ENCODE measurements around the gene GBA2. TPM values are rescaled to one million over a fixed set of nuclear protein-coding genes. Genes with fewer than 3 reads are reported as not detected.

Gene GBA2
- total and polyA plus RNA-seq, 11 donors: 52.1 to 96.2 (median 65.5) TPM

DNA sequence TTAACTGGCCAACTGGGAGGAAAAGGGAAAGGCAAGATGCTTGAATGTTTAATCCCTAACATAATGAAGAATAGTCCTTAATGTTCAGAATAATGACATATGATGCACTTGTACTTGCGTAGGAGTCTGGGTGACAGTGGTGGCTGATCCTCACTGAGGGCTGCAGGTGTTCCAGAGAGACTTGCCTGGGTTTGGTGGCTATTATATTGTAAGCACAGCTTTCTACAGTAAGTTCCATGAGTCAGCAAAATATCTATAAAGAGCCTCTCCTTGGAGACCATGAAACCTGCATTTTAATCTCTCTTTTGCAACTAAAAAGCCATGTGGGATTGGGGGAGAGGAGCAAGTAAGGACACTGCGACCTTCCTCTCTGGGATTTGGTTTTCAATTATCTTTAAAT, 40.5 kb upstream of the GBA2 start:
- Histone ChIP-seq H3K4me1 (peaks cover 0 to 41% (median 28%) of the 10 kb centered on the region in 12 donors), H3K27ac (no peak overlapping the region), H3K4me3 (no peak overlapping the region), H3K27me3 (peaks cover 0 to 7% (median 0%) of the 10 kb centered on the region in 9 donors), H3K9me3 (no peaks in the 10 kb centered on the region), H3K36me3 (peaks cover 0 to 4% (median 0%) of the 10 kb centered on the region in 9 donors)
- TF ChIP-seq POLR2A (IDR thresholded peaks at IDR 0.05) (no peak), CTCF (IDR thresholded peaks at IDR 0.05) (no peak)
- 86 to 95% (median 92%) methylated on average over 2 of the region's 2 CpGs for WGBS, 4 donors
- ATAC-seq (no peak), DNase-seq (no peak)
- intact Hi-C loops (cut with DNase I): loop anchor here in 2 of 10 donors (1.0 to 5.0 kb wide), 2 partner anchors 93 to 233 kb away; no protein-coding TSS in a partner anchor

- Histone ChIP-seq H3K4me1 (no peaks in the 10 kb centered on the region), H3K36me3 (peaks cover 0 to 4% (median 0%) of the 10 kb centered on the region in 9 donors), H3K27me3 (no peaks in the 10 kb centered on the region), H3K4me3 (no peak overlapping the region), H3K27ac (no peak overlapping the region), H3K9me3 (no peaks in the 10 kb centered on the region)
- ATAC-seq (no peak), DNase-seq (no peak)
- TF ChIP-seq CTCF (IDR thresholded peaks at IDR 0.05) (no peak), POLR2A (IDR thresholded peaks at IDR 0.05) (no peak)
- intact Hi-C loops (cut with DNase I): no loop called here
These were observed 34.4 kb upstream of the GBA2 start for GRCh38 chr9:35783418-35783817.

DNA sequence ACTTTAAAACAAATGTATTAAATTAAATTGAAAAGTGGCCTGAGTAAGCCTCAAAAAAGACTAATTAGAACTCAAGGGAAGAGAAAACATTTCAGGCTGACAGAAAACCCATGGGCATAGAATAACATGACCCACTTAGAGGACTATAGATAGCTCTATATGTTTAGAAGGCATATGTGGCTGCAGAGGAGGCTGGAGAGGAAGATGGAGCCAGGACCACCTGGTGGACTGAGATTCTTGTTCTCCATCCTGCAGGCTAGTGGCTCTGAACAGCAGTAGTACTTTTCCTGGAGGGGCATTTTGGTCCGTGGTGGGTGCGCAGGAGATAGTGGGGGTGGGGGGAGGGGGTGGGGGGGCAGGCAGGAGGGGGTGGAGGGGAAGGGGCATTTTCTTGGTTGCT, 32.0 kb upstream of the GBA2 start:
- Histone ChIP-seq H3K27me3 (no peaks in the 10 kb centered on the region), H3K27ac (no peak overlapping the region), H3K4me1 (peaks cover 0 to under 1% (median 0%) of the 10 kb centered on the region in 12 donors), H3K36me3 (no peaks in the 10 kb centered on the region), H3K9me3 (no peaks in the 10 kb centered on the region), H3K4me3 (no peak overlapping the region)
- 78 to 85% (median 83%) methylated on average over 2 of the region's 2 CpGs for WGBS, 4 donors
- ATAC-seq: no peak
- intact Hi-C loops (cut with DNase I): no loop called here
- TF ChIP-seq POLR2A (IDR thresholded peaks at IDR 0.05): no peak
- DNase-seq: no peak

- Histone ChIP-seq H3K27ac (no peak overlapping the region), H3K4me1 (peaks cover 0 to 11% (median 2%) of the 10 kb centered on the region in 12 donors), H3K27me3 (no peaks in the 10 kb centered on the region), H3K9me3 (no peaks in the 10 kb centered on the region), H3K4me3 (no peak overlapping the region), H3K36me3 (no peaks in the 10 kb centered on the region)
- WGBS, 4 donors: 88 to 93% (median 90%) methylated on average over 3 of the region's 3 CpGs
- DNase-seq (no peak), ATAC-seq (no peak)
- TF ChIP-seq CTCF (IDR thresholded peaks at IDR 0.05) (no peak), POLR2A (IDR thresholded peaks at IDR 0.05) (no peak)
- intact Hi-C loops (cut with DNase I): no loop called here
These were observed 29.5 kb upstream of the GBA2 start for GRCh38 chr9:35778496-35778895.

DNA sequence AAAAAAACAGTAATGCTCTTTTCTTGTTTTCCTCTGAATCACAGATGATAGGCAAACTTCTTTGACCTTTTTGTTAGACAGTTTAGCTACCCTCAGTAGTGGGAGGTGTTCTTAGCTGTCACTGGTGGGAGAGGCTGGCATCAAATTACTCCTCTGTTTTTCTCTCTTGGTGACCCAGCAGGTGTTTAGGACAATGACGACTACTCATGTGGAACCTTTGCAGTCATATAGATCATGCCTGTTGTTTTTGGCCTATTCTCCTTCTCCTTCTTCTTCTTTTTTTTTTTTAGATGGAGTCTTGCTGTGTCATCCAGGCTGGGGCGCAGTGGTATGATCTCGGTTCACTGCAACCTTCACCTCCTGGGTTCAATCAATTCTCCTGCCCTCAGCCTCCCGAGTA, 27.0 kb upstream of the GBA2 start:
- no peaks in the 10 kb centered on the region for H3K27me3 ChIP-seq
- ATAC-seq (no peak), DNase-seq (no peak)
- WGBS, 4 donors: 85 to 89% (median 88%) methylated on average over 4 of the region's 4 CpGs
- no peak overlapping the region for H3K4me3 ChIP-seq
- H3K36me3 ChIP-seq: no peaks in the 10 kb centered on the region
- peak overlapping the region in 1 of 12 donors; percentile 25 for H3K27ac ChIP-seq
- TF ChIP-seq CTCF (IDR thresholded peaks at IDR 0.05) (no peak), POLR2A (IDR thresholded peaks at IDR 0.05) (no peak)
- intact Hi-C loops (cut with DNase I): no loop called here
- peaks cover 0 to 23% (median 14%) of the 10 kb centered on the region in 12 donors for H3K4me1 ChIP-seq
- no peaks in the 10 kb centered on the region for H3K9me3 ChIP-seq

Measured in heart left ventricle (tissue), 16 donors.